Endothelial cell of umbilical vein (primary cell): ENCODE measurements around the gene GRAMD2B. TPM values are rescaled to one million over a fixed set of nuclear protein-coding genes. Genes with fewer than 3 reads are reported as not detected.

ENCODE experiments used
- BruUV-seq: library from RNA; stranded (reverse); fragments of 400-500 nt; replicated peaks from 2 replicates; lab custom pipeline; 2021; lab: Mats Ljungman, UMichigan
- CTCF ChIA-PET: fragments of 300-600, 350-600 bp; sonication (Branson Sonifier 250); formaldehyde crosslinking; loops from one replicate; lab custom pipeline; 2021; ENCODE audit warnings: antibody characterized with exemption, inconsistent platforms; lab: Charles Lee
- POLR2A ChIA-PET: fragments of 300-600, 350-600 bp; sonication (Branson Sonifier 250); formaldehyde crosslinking; loops from one replicate; lab custom pipeline; 2021; ENCODE audit warnings: antibody characterized with exemption, inconsistent platforms; lab: Charles Lee
- DNase-seq: peaks from one replicate; pipeline ENCODE4 v3.0.0-alpha.2; 2011; ENCODE audit warnings: low read depth, low spot score
- FAIRE-seq: peaks from 2 replicates; lab custom pipeline; 2011; peaks lifted over from hg19 to GRCh38; lab: Jason Lieb, UNC
- H2AFZ ChIP-seq: 2 replicates; pipeline ENCODE4 v1.6.0; 2012; ENCODE audit warnings: low read depth, low read length, control low read depth, inconsistent platforms
- H3K27ac ChIP-seq: 2 replicates; pipeline ENCODE4 v1.5.1; 2011; ENCODE audit warnings: low read depth, mild to moderate bottlenecking, control low read depth, low read length, moderate library complexity; ENCODE audit not compliant: insufficient read depth
- H3K27me3 ChIP-seq, 2 experiments: 2 replicates each; pipeline versions ENCODE4 v1.6.0 to v1.6.1; 2011; ENCODE audit warnings: low read length in 2 of 2, mixed read lengths in 1 of 2; ENCODE audit not compliant: control insufficient read depth in 2 of 2, insufficient read depth in 2 of 2
- H3K36me3 ChIP-seq, 2 experiments: 2 replicates in 1 of 2; 3 replicates in 1 of 2; pipeline ENCODE4 v1.5.1; 2011; ENCODE audit warnings: low read length in 2 of 2, mild to moderate bottlenecking in 1 of 2, moderate library complexity in 1 of 2; ENCODE audit not compliant: control insufficient read depth in 2 of 2, insufficient read depth in 2 of 2; ENCODE audit errors: extremely low read depth in 1 of 2
- H3K4me1 ChIP-seq: 3 replicates; pipeline ENCODE4 v1.5.1; 2011; ENCODE audit warnings: mild to moderate bottlenecking, low read length; ENCODE audit not compliant: control insufficient read depth, insufficient read depth; ENCODE audit errors: extremely low read depth
- H3K4me2 ChIP-seq: 2 replicates; pipeline ENCODE4 v1.6.1; 2011; ENCODE audit warnings: low read length, control low read depth, mixed read lengths; ENCODE audit not compliant: insufficient read depth
- H3K4me3 ChIP-seq, 3 experiments: fragments of 200-600 bp in 1 of 3; sonication (generic), shearing (Covaris generic) in 1 of 3; replicated peaks in 1 of 3; 2 replicates each; pipeline ENCODE4 v1.5.1; 2011 to 2016; ENCODE audit warnings: control low read depth in 3 of 3, low read length in 3 of 3, mild to moderate bottlenecking in 2 of 3, inconsistent platforms in 1 of 3, low read depth in 1 of 3, moderate library complexity in 1 of 3; ENCODE audit not compliant: insufficient read depth in 1 of 3
- H3K79me2 ChIP-seq: 2 replicates; pipeline ENCODE4 v1.6.0; 2012; ENCODE audit warnings: low read length, inconsistent platforms; ENCODE audit not compliant: control insufficient read depth, insufficient read depth
- H3K9ac ChIP-seq: replicated peaks from 2 replicates; pipeline ENCODE3; 2011; ENCODE audit warnings: low read length, control low read depth; ENCODE audit not compliant: insufficient read depth; ENCODE audit errors: extremely low read depth
- H3K9me1 ChIP-seq: replicated peaks from 3 replicates; pipeline ENCODE4 v1.6.0; 2011; ENCODE audit warnings: mild to moderate bottlenecking, low read length; ENCODE audit not compliant: control insufficient read depth, insufficient read depth; ENCODE audit errors: extremely low read depth
- H3K9me3 ChIP-seq: replicated peaks from 2 replicates; pipeline ENCODE4 v1.5.1; 2012; ENCODE audit warnings: low read length, inconsistent platforms; ENCODE audit not compliant: control insufficient read depth, insufficient read depth
- H4K20me1 ChIP-seq: replicated peaks from 2 replicates; pipeline ENCODE3; 2011; ENCODE audit warnings: mild to moderate bottlenecking, low read length; ENCODE audit not compliant: control insufficient read depth, insufficient read depth; ENCODE audit errors: extremely low read depth
- CTCF ChIP-seq, 2 donors: IDR thresholded peaks; 1 replicate in 1 of 2; 2 replicates in 1 of 2; pipeline ENCODE4 v1.5.1; 2011; ENCODE audit warnings: low read length in 2 of 2, mild to moderate bottlenecking in 2 of 2, moderate library complexity in 2 of 2, control low read depth in 1 of 2, inconsistent platforms in 1 of 2, low read depth in 1 of 2; ENCODE audit not compliant: insufficient read depth in 1 of 2; ENCODE audit errors: extremely low read depth in 1 of 2
- EZH2 ChIP-seq: IDR thresholded peaks from 2 replicates; pipeline ENCODE4 v1.6.1; 2012; ENCODE audit warnings: borderline replicate concordance, low read depth, mild to moderate bottlenecking, moderate library complexity, low read length, inconsistent platforms; ENCODE audit not compliant: severe bottlenecking
- FOS ChIP-seq: IDR thresholded peaks from 2 replicates; pipeline ENCODE4 v1.6.1; 2011; ENCODE audit warnings: mild to moderate bottlenecking, low read length, moderate library complexity, borderline replicate concordance; ENCODE audit not compliant: insufficient read depth
- MAX ChIP-seq: IDR thresholded peaks from 2 replicates; pipeline ENCODE4 v1.6.1; 2011; ENCODE audit not compliant: insufficient read depth, insufficient read length
- MYC ChIP-seq: IDR thresholded peaks from one replicate; pipeline ENCODE4 v1.6.1; 2011; ENCODE audit warnings: mild to moderate bottlenecking, low read depth, low read length
- POLR2A ChIP-seq: IDR thresholded peaks from 2 replicates; pipeline ENCODE4 v1.6.1; 2012; ENCODE audit warnings: low read depth, mild to moderate bottlenecking, control low read depth, low read length
- POLR2AphosphoS5 ChIP-seq: IDR thresholded peaks from 2 replicates; pipeline ENCODE4 v1.6.1; 2012; ENCODE audit warnings: low read depth, mild to moderate bottlenecking, control low read depth, low read length, moderate library complexity; ENCODE audit not compliant: insufficient read depth
- dilution Hi-C: fragments of 300-500 bp; cut with MboI; formaldehyde crosslinking; loops from one replicate; pipeline ENCODE4 v1.15.0; 2019; ENCODE audit warnings: low sequenced_read_pairs; ENCODE audit not compliant: extremely low pct_ligation_motif_present
- intact Hi-C: fragments of 100-400 bp; cut with micrococcal nuclease; formaldehyde crosslinking; loops from one replicate; pipeline ENCODE4 v1.10.0; 2022
- polyA plus RNA-seq, 4 experiments: library from polyadenylated mRNA; depleted of rRNA in 3 of 4; stranded (reverse) in 3 of 4; unstranded in 1 of 4; fragments of >200 nt; gene quantifications; 2 replicates each; pipeline versions ENCODE4 v1.2.1 to v1.2.3, GENCODE V29; 2011 to 2012; ENCODE audit warnings: missing spikeins in 1 of 4
- total RNA-seq: library from RNA; stranded (reverse); gene quantifications from 2 replicates; pipeline ENCODE4 v1.2.3, GENCODE V29; 2021

GRAMD2B gene
- total and polyA plus RNA-seq, 2 donors (not counting 3 experiments of a cell fraction or from before 2014, with no cell fraction given): 2.0 to 5.5 TPM

- no TSS peak for BruUV-seq
- Histone ChIP-seq H3K36me3 (no peaks in the 10 kb centered on the region), H3K27me3 (no peaks in the 10 kb centered on the region), H3K27ac (no peak overlapping the region), H3K9me1 (no peaks in the 10 kb centered on the region), H3K4me3 (no peak overlapping the region), H4K20me1 (no peaks in the 10 kb centered on the region), H3K4me2 (no peak overlapping the region), H2AFZ (no peak overlapping the region), H3K9me3 (no peaks in the 10 kb centered on the region), H3K79me2 (no peaks in the 10 kb centered on the region), H3K9ac (no peak overlapping the region), H3K4me1 (no peaks in the 10 kb centered on the region)
- no peak for FAIRE-seq
- TF ChIP-seq FOS: no peak
- TF ChIP-seq MAX: no peak
- TF ChIP-seq EZH2: no peak
- no peak for TF ChIP-seq POLR2AphosphoS5
- no peak for TF ChIP-seq CTCF (IDR thresholded peaks at IDR 0.05; ENCODE audit: extremely low read depth in 1 of 2, insufficient read depth in 1 of 2, low read depth in 1 of 2, low read length in 2 of 2)
- TF ChIP-seq POLR2A: no peak
- no peak for TF ChIP-seq MYC
- ChIA-PET POLR2A (interaction anchor here (0.5 kb wide), 1 partner anchor 289 kb away, joined by 3 read pairs; no protein-coding TSS in a partner anchor), CTCF (interaction anchor here (1.1 to 3.6 kb wide), 2 partner anchors 15 to 24 kb away, joined by 3 to 12 read pairs; no protein-coding TSS in a partner anchor)
- intact Hi-C loops (no loop called here), dilution Hi-C loops (no loop called here)
- no peak for DNase-seq
Measured at GRCh38 chr5:126514558-126515141, 91.4 kb downstream of the GRAMD2B start.
